Measurements from ENCODE around the gene MTUS2.

DNA sequence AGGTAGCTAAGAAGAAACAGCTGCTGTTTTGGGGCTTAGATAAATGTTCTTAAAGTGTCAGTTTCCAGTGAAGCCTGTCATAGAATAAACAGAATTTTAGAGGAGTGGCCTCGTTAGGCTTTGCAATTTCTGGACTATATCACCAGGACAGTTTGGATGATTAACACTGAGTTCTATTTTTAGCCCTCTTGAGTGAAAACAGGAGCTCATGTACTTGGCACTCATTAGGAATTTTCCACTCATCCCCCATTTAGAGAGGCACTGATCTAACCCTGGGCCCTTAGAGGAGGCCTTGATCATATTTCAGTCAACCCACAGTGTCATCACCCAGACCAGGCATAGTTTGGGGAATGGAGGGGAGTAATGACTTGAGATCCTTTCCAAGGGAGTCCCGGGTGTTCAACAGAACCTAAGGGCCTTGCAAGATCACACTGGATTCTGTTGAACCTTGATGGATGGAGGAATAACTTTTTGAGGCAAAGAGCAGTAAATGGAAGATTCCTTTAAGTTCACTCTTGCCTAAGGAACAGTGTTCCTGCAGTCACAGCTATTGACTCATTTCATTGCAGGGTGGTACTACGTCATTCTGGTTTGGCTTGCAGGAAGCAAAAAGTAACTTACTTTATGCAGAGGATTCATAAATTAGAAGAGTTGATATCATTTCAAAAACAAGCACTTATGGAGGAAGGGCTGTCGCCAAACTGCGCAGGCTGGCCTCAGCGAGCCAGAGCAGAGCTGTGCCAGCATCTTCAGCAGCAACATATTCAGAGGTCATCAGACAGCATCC is 615.2 kb downstream of the MTUS2 start:
- TF ChIP-seq CTCF (IDR thresholded peaks at IDR 0.05) (no peak), POLR2A (IDR thresholded peaks at IDR 0.05) (no peak)

Measured in stomach (tissue), 4 donors.